Smooth muscle cell (in vitro differentiated cells): Measurements from ENCODE around the gene S100P. TPM values are rescaled to one million over a fixed set of nuclear protein-coding genes. Genes with fewer than 3 reads are reported as not detected.

Source experiments
- DNase-seq: peaks from one replicate; lab custom pipeline; 2025; ENCODE audit not compliant: unreplicated experiment; lab: John Stamatoyannopoulos, UW
- H2AFZ ChIP-seq: fragments of 200-600 bp; sonication (generic); 2 replicates; pipeline ENCODE4 v1.6.0; 2016; ENCODE audit warnings: antibody characterized with exemption, low read depth, mild to moderate bottlenecking
- H3F3A ChIP-seq: fragments of 200-600 bp; sonication (generic); 2 replicates; pipeline ENCODE4 v1.6.0; 2017; ENCODE audit warnings: antibody characterized with exemption, low read depth
- H3K27ac ChIP-seq: fragments of 200-600 bp; sonication (generic); 2 replicates; pipeline ENCODE4 v1.5.1; 2016; ENCODE audit warnings: low read depth, mild to moderate bottlenecking
- H3K27me3 ChIP-seq: fragments of 200-600 bp; sonication (generic); 2 replicates; pipeline ENCODE4 v1.6.1; 2016; ENCODE audit warnings: low read depth, mild to moderate bottlenecking
- H3K36me3 ChIP-seq: fragments of 200-600 bp; sonication (generic); 2 replicates; pipeline ENCODE4 v1.5.1; 2016; ENCODE audit warnings: low read depth
- H3K4me1 ChIP-seq: fragments of 200-600 bp; sonication (generic); 2 replicates; pipeline ENCODE4 v1.5.1; 2016; ENCODE audit warnings: low read depth
- H3K4me2 ChIP-seq: fragments of 200-600 bp; sonication (generic); 2 replicates; pipeline ENCODE4 v1.6.0; 2016; ENCODE audit warnings: mild to moderate bottlenecking
- H3K4me3 ChIP-seq: fragments of 200-600 bp; sonication (generic); 2 replicates; pipeline ENCODE4 v1.5.1; 2016; ENCODE audit warnings: mild to moderate bottlenecking
- H3K79me2 ChIP-seq: fragments of 200-600 bp; sonication (generic); 2 replicates; pipeline ENCODE4 v1.6.0; 2016; ENCODE audit warnings: low read depth, mild to moderate bottlenecking
- H3K9ac ChIP-seq: fragments of 200-600 bp; sonication (generic); 2 replicates; pipeline ENCODE4 v1.6.0; 2016; ENCODE audit warnings: low read depth
- H3K9me3 ChIP-seq: fragments of 200-600 bp; sonication (generic); replicated peaks from 2 replicates; pipeline ENCODE4 v1.5.1; 2016; ENCODE audit warnings: low read depth
- H4K20me1 ChIP-seq: fragments of 200-600 bp; sonication (generic); 2 replicates; pipeline ENCODE4 v1.6.0; 2016; ENCODE audit warnings: low read depth
- WGBS: methylation state at CpG from one replicate; pipeline ENCODE4 v1.1.7; 2016; ENCODE audit warnings: low lambda C conversion rate; 5-methylcytosine and 5-hydroxymethylcytosine counted together
- polyA plus RNA-seq: library from polyadenylated mRNA; unstranded; fragments of >200 nt; fragmentation: Nextera tagmentation; extraction: Ambion mirVana; gene quantifications from 2 replicates; pipeline ENCODE4 v1.2.1, GENCODE V29; 2016
- total RNA-seq: library from RNA; depleted of rRNA; stranded (reverse); fragments of >200 nt; gene quantifications from 2 replicates; pipeline ENCODE4 v1.2.3, GENCODE V29; 2014
- TF ChIP-seq, protein P1 (sequence below): fragments of 200-600 bp; sonication (generic); IDR thresholded peaks from 2 replicates; pipeline ENCODE4 v1.5.1; 2017; ENCODE audit warnings: borderline replicate concordance, mild to moderate bottlenecking, antibody characterized with exemption; ENCODE audit not compliant: insufficient read depth, poor library complexity, severe bottlenecking

S100P gene
- 1.3 and 4.0 TPM in 2 replicates for total RNA-seq
- polyA plus RNA-seq: 6.6 and 27.3 TPM in 2 replicates

GRCh38 chr4:6693231-6694176, at the start of gene S100P:
TSS of gene S100P (plus strand) at chr4:6693878. CDS start at chr4:6693933, 55 bp downstream.
- Histone ChIP-seq H3K4me3 (no peak within 1 kb of the TSS), H3K36me3 (no peaks in the 10 kb centered on the region), H3K79me2 (no peaks in the 10 kb centered on the region), H3K4me1 (peaks cover 4% of the 10 kb centered on the region), H3K9me3 (no peaks in the 10 kb centered on the region), H3F3A (peaks cover 6% of the 10 kb centered on the region), H3K9ac (no peak within 1 kb of the TSS), H3K27me3 (no peaks in the 10 kb centered on the region), H3K27ac (peak within 1 kb of the TSS; percentile 67), H2AFZ (no peak within 1 kb of the TSS), H3K4me2 (no peak within 1 kb of the TSS), H4K20me1 (no peaks in the 10 kb centered on the region)
- TF ChIP-seq, protein P1, sequence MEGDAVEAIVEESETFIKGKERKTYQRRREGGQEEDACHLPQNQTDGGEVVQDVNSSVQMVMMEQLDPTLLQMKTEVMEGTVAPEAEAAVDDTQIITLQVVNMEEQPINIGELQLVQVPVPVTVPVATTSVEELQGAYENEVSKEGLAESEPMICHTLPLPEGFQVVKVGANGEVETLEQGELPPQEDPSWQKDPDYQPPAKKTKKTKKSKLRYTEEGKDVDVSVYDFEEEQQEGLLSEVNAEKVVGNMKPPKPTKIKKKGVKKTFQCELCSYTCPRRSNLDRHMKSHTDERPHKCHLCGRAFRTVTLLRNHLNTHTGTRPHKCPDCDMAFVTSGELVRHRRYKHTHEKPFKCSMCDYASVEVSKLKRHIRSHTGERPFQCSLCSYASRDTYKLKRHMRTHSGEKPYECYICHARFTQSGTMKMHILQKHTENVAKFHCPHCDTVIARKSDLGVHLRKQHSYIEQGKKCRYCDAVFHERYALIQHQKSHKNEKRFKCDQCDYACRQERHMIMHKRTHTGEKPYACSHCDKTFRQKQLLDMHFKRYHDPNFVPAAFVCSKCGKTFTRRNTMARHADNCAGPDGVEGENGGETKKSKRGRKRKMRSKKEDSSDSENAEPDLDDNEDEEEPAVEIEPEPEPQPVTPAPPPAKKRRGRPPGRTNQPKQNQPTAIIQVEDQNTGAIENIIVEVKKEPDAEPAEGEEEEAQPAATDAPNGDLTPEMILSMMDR: no peak
- DNase-seq: no peak
- WGBS: 88% methylated on average over 29 of the region's 29 CpGs

- TF ChIP-seq, protein P1: no peak
Observed at GRCh38 chr4:6644792-6645530, 48.7 kb upstream of the S100P start.

GRCh38 chr4:6647169-6647568, 46.5 kb upstream of the S100P start:
- H2AFZ ChIP-seq: no peak overlapping the region
- peaks cover under 1% of the 10 kb centered on the region for H3F3A ChIP-seq
- no peaks in the 10 kb centered on the region for H3K9me3 ChIP-seq
- H3K4me2 ChIP-seq: no peak overlapping the region
- H3K36me3 ChIP-seq: no peaks in the 10 kb centered on the region
- H3K79me2 ChIP-seq: peaks cover 24% of the 10 kb centered on the region
- H3K27me3 ChIP-seq: no peaks in the 10 kb centered on the region
- H3K9ac ChIP-seq: no peak overlapping the region
- peaks cover 18% of the 10 kb centered on the region for H4K20me1 ChIP-seq
- peaks cover 11% of the 10 kb centered on the region for H3K4me1 ChIP-seq
- TF ChIP-seq, protein P1: no peak
- no peak for DNase-seq
- no peak overlapping the region for H3K27ac ChIP-seq
- H3K4me3 ChIP-seq: no peak overlapping the region
- WGBS: 90% methylated on average over 5 of the region's 5 CpGs

More at GRCh38 chr4:6644792-6645530, 48.7 kb upstream of the S100P start:
- WGBS: 72% methylated on average over 5 of the region's 5 CpGs
- H3K27me3 ChIP-seq: no peaks in the 10 kb centered on the region
- H2AFZ ChIP-seq: no peak overlapping the region
- DNase-seq: no peak
- H3K9ac ChIP-seq: no peak overlapping the region
- H4K20me1 ChIP-seq: peaks cover 32% of the 10 kb centered on the region
- no peaks in the 10 kb centered on the region for H3K36me3 ChIP-seq
- no peaks in the 10 kb centered on the region for H3K9me3 ChIP-seq
- H3K4me3 ChIP-seq: no peak overlapping the region
- H3K79me2 ChIP-seq: peaks cover 36% of the 10 kb centered on the region
- H3K4me2 ChIP-seq: no peak overlapping the region
- no peak overlapping the region for H3K27ac ChIP-seq
- peaks cover 17% of the 10 kb centered on the region for H3K4me1 ChIP-seq
- peaks cover 17% of the 10 kb centered on the region for H3F3A ChIP-seq
